ENCODE data around the gene AHCTF1. TPM values are rescaled to one million over a fixed set of nuclear protein-coding genes. Genes with fewer than 3 reads are reported as not detected.

The AHCTF1 gene
- total and polyA plus RNA-seq, 2 of the 8 experiments (the other 6 are each of a cell fraction or from before 2014, with no cell fraction given), result 7.9 to 44.5 TPM

DNA sequence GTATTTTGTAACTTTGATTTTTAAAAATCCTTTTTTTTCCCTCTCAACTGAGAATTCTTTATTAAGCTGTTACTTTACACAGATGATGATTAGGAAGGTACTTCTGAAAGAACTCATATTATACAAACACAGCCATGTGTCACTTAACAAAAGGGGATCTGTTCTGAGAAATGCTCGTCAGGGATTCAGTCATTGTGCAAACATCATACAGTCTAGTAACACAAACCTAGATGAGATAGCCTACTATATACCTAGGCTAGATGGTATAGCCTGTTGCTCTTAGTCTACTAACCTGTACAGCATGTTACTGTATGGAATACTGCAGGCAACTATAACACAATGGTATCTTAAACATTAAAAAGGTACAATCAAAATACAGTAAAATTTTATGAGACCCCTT, 24.9 kb downstream of the AHCTF1 start:
- no peaks in the 10 kb centered on the region for H3K27me3 ChIP-seq (replicated peaks in 1 of 4; ENCODE audit: control insufficient read depth in 3 of 4, extremely low read depth in 1 of 4, insufficient read depth in 3 of 4, low read length in 3 of 4)
- no peak overlapping the region for H2BK12ac ChIP-seq (ENCODE audit: low read depth, low read length)
- H3K4me3 ChIP-seq (ENCODE audit: extremely low read depth in 1 of 4, insufficient read depth in 2 of 4, low read depth in 3 of 4, low read length in 4 of 4), result no peak overlapping the region
- H3K18ac ChIP-seq (ENCODE audit: extremely low read depth, low read length), result no peak overlapping the region
- no peak overlapping the region for H2BK120ac ChIP-seq (replicated peaks; ENCODE audit: low read depth, low read length)
- H3K4me1 ChIP-seq (replicated peaks in 1 of 4; ENCODE audit: control insufficient read depth in 3 of 4, insufficient read depth in 4 of 4, low read length in 3 of 4), result no peaks in the 10 kb centered on the region
- no peak overlapping the region for H2BK15ac ChIP-seq (ENCODE audit: low read length)
- H3K23me2 ChIP-seq (ENCODE audit: low read depth, low read length), result no peaks in the 10 kb centered on the region
- whole genome bisulfite sequencing, 2 experiments (ENCODE audit: extremely low coverage in 1 of 2, insufficient coverage in 1 of 2, insufficient read length in 1 of 2, insufficient replicate concordance in 2 of 2, low coverage in 1 of 2, low lambda C conversion rate in 2 of 2, missing lambda C conversion rate in 1 of 2), result 95% methylated on average over 1 of the region's 1 CpG; no CpG with 5 or more reads in 1 of the 2 experiments
- POLR2A ChIA-PET (ENCODE audit: partially characterized antibody), result no interaction called here
- no peak overlapping the region for H3K4me2 ChIP-seq (ENCODE audit: insufficient read depth in 1 of 2, low read depth in 2 of 2, low read length in 2 of 2)
- no peak overlapping the region for H3K23ac ChIP-seq (ENCODE audit: insufficient read length)
- peaks cover 2% of the 10 kb centered on the region in 2 experiments for H4K20me1 ChIP-seq (replicated peaks in 1 of 2; ENCODE audit: control insufficient read depth in 1 of 2, insufficient read depth in 2 of 2, low read length in 2 of 2)
- H3K79me1 ChIP-seq (ENCODE audit: low read depth, low read length), result no peaks in the 10 kb centered on the region
- H4K91ac ChIP-seq (replicated peaks; ENCODE audit: insufficient read length, low read length), result no peak overlapping the region
- no peak overlapping the region for H2AK5ac ChIP-seq (ENCODE audit: low read depth, low read length)
- no peak overlapping the region for H3K9ac ChIP-seq (replicated peaks in 1 of 4; ENCODE audit: extremely low read depth in 1 of 4, low read depth in 3 of 4, low read length in 3 of 4)
- H2AFZ ChIP-seq (ENCODE audit: low read length), result no peak overlapping the region
- FAIRE-seq (no peak), DNase-seq (ENCODE audit: low read depth in 1 of 2, low spot score in 2 of 2) (no peak)
- CTCF ChIA-PET (ENCODE audit: partially characterized antibody), result interaction anchor here (0.7 to 1.8 kb wide), 11 partner anchors 12 to 491 kb away, joined by 3 to 6 read pairs (median 4); no protein-coding TSS in a partner anchor
- no peak overlapping the region for H2BK5ac ChIP-seq (ENCODE audit: low read depth, low read length)
- no peak overlapping the region for H2BK20ac ChIP-seq (ENCODE audit: low read length)
- no peak overlapping the region for H3K14ac ChIP-seq (ENCODE audit: insufficient read length)
- no peaks in the 10 kb centered on the region for H3K9me3 ChIP-seq (ENCODE audit: insufficient read depth in 2 of 2, low read depth in 1 of 2, low read length in 1 of 2)
- peaks cover 14 to 58% (median 43%) of the 10 kb centered on the region in 4 experiments for H3K36me3 ChIP-seq (ENCODE audit: control insufficient read depth in 2 of 4, insufficient read depth in 4 of 4, low read length in 3 of 4)
- no peaks in the 10 kb centered on the region for H3K79me2 ChIP-seq (ENCODE audit: control insufficient read depth in 1 of 2, insufficient read depth in 2 of 2, low read length in 2 of 2)
- no peak overlapping the region for H3K27ac ChIP-seq (ENCODE audit: low read depth, low read length)
- H4K5ac ChIP-seq (ENCODE audit: insufficient read length, low read depth, low read length), result no peak overlapping the region
- no peak overlapping the region for H4K8ac ChIP-seq (ENCODE audit: extremely low read depth, insufficient read depth, low read length)
- no peak overlapping the region for H3K56ac ChIP-seq (replicated peaks; ENCODE audit: insufficient read length, low read depth, low read length)
- no peak overlapping the region for H3K4ac ChIP-seq (replicated peaks; ENCODE audit: insufficient read length, low read depth, low read length)
